A673 (cell line): Measurements from ENCODE around the gene YIPF1. TPM values are rescaled to one million over a fixed set of nuclear protein-coding genes. Genes with fewer than 3 reads are reported as not detected.
A peak's percentile ranks its signal among the peaks of the same experiment; 100 is the strongest.
"Not testable (repeated sequence)": the region's sequence is repeated elsewhere in the genome, so short reads cannot be mapped to it uniquely, and the experiment has no call there.

Experiments
- BruUV-seq: library from RNA; stranded (reverse); fragments of 400-500 nt; replicated peaks from 2 replicates; lab custom pipeline; 2021; lab: Mats Ljungman, UMichigan
- CTCF ChIA-PET: fragments of 300-600 bp; sonication (Branson Sonifier 250); formaldehyde crosslinking; loops from one replicate; lab custom pipeline; 2022; ENCODE audit warnings: antibody characterized with exemption; lab: Charles Lee
- POLR2A ChIA-PET: fragments of 300-600 bp; sonication (Branson Sonifier 250); formaldehyde crosslinking; loops from one replicate; lab custom pipeline; 2022; ENCODE audit warnings: antibody characterized with exemption; ENCODE audit not compliant: low non-redundant PET; lab: Charles Lee
- DNase-seq: peaks from one replicate; pipeline ENCODE4 v3.0.0-alpha.2; 2015; ENCODE audit warnings: low spot score
- H3K27ac ChIP-seq: fragments of 200-600 bp; sonication (generic); 2 replicates; pipeline ENCODE4 v1.5.1; 2016; ENCODE audit warnings: mixed run types, low read depth, mild to moderate bottlenecking, mixed read lengths, antibody characterized with exemption, low read length; ENCODE audit not compliant: poor library complexity, severe bottlenecking
- H3K27me3 ChIP-seq: fragments of 200-600 bp; sonication (generic); replicated peaks from 2 replicates; pipeline ENCODE4 v1.6.1; 2017; ENCODE audit warnings: mixed run types, low read depth, mild to moderate bottlenecking, mixed read lengths, antibody characterized with exemption, low read length; ENCODE audit not compliant: insufficient read depth, poor library complexity
- H3K36me3 ChIP-seq: fragments of 200-600 bp; sonication (generic); 2 replicates; pipeline ENCODE4 v1.6.1; 2016; ENCODE audit warnings: mixed run types, mild to moderate bottlenecking, mixed read lengths, antibody characterized with exemption, low read length; ENCODE audit not compliant: insufficient read depth, poor library complexity, severe bottlenecking
- H3K4me1 ChIP-seq: fragments of 200-600 bp; sonication (generic); 2 replicates; pipeline ENCODE4 v1.6.1; 2017; ENCODE audit warnings: mixed run types, mild to moderate bottlenecking, mixed read lengths, antibody characterized with exemption, low read length; ENCODE audit not compliant: insufficient read depth, poor library complexity, severe bottlenecking
- H3K4me3 ChIP-seq: fragments of 200-600 bp; sonication (generic); 2 replicates; pipeline ENCODE4 v1.5.1; 2016; ENCODE audit warnings: low read depth, mixed run types, mild to moderate bottlenecking, mixed read lengths, low read length; ENCODE audit not compliant: poor library complexity, severe bottlenecking
- H3K9me3 ChIP-seq: fragments of 200-600 bp; sonication (generic); 2 replicates; pipeline ENCODE4 v1.6.1; 2016; ENCODE audit warnings: mixed run types, low read depth, mild to moderate bottlenecking, mixed read lengths, antibody characterized with exemption, low read length; ENCODE audit not compliant: poor library complexity, severe bottlenecking
- EZH2 ChIP-seq: fragments of 200-600 bp; sonication (generic); IDR thresholded peaks from 2 replicates; pipeline ENCODE4 v1.6.1; 2017; ENCODE audit warnings: borderline replicate concordance, low read depth, mild to moderate bottlenecking, mixed read lengths, antibody characterized with exemption, low read length; ENCODE audit not compliant: poor library complexity, severe bottlenecking
- intact Hi-C: fragments of 100-400 bp; cut with micrococcal nuclease; formaldehyde crosslinking; loops from one replicate; pipeline ENCODE4 v1.10.0; 2022; ENCODE audit not compliant: unreplicated experiment
- total RNA-seq: library from RNA; stranded (reverse); gene quantifications from 2 replicates; pipeline ENCODE4 v1.2.3, GENCODE V29; 2021
- TF ChIP-seq, protein P1 (sequence below): fragments of 300-800, 200-600 bp; sonication (generic); conservative IDR thresholded peaks from 2 replicates; pipeline ENCODE4 v1.5.1; 2017; ENCODE audit warnings: low read depth, mild to moderate bottlenecking, antibody characterized with exemption, low read length, moderate library complexity, mixed read lengths

The YIPF1 gene
- total RNA-seq, 1 experiment from 2014 or later, result 8.5 TPM

DNA sequence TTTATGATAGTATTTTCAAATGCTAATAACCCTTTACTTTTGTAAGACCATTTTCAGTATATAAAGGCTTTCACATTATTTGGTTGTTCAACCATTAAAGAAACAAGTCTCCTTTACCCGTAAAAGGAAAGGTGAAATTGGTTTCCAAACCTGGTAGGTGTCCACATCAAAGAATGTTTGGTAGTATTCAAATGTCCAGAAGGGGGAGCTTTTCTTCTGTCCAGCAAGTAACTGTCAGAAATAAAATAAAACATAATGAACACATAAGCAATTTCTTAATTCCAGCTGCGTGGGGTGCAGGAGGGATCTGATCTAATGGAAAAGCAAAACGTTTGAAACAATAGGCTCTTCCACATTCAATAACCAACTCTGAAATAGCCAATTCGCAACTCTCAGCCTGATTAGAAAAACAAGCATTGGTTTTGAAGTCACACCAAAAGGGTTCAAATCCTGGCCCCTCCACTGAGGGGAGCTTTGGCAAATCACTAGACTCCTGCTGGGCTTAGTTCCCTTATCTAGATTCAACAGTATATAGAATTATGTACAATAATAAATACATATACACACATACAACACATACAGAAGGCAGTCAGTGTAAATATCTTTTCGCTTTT, 11.0 kb downstream of the YIPF1 start:
- no peaks in the 10 kb centered on the region for H3K9me3 ChIP-seq
- H3K36me3 ChIP-seq, result no peaks in the 10 kb centered on the region
- no peaks in the 10 kb centered on the region for H3K27me3 ChIP-seq
- BruUV-seq, result no TSS peak
- no peaks in the 10 kb centered on the region for H3K4me1 ChIP-seq
- H3K4me3 ChIP-seq, result no peak overlapping the region
- ChIA-PET CTCF (interaction anchor here (0.6 to 1.3 kb wide), 2 partner anchors 67 to 81 kb away, joined by 4 to 5 read pairs; partner anchors contain the start of gene IFT25), POLR2A (no interaction called here)
- peak; percentile 12 for DNase-seq
- no peak for TF ChIP-seq EZH2
- TF ChIP-seq, protein P1, sequence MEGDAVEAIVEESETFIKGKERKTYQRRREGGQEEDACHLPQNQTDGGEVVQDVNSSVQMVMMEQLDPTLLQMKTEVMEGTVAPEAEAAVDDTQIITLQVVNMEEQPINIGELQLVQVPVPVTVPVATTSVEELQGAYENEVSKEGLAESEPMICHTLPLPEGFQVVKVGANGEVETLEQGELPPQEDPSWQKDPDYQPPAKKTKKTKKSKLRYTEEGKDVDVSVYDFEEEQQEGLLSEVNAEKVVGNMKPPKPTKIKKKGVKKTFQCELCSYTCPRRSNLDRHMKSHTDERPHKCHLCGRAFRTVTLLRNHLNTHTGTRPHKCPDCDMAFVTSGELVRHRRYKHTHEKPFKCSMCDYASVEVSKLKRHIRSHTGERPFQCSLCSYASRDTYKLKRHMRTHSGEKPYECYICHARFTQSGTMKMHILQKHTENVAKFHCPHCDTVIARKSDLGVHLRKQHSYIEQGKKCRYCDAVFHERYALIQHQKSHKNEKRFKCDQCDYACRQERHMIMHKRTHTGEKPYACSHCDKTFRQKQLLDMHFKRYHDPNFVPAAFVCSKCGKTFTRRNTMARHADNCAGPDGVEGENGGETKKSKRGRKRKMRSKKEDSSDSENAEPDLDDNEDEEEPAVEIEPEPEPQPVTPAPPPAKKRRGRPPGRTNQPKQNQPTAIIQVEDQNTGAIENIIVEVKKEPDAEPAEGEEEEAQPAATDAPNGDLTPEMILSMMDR, result peak; percentile 62
- no peak overlapping the region for H3K27ac ChIP-seq
- intact Hi-C loops, result loop anchor here (5.0 kb wide), 1 partner anchor 69 kb away; the partner anchor contains the start of genes IFT25 and LRRC42

DNA sequence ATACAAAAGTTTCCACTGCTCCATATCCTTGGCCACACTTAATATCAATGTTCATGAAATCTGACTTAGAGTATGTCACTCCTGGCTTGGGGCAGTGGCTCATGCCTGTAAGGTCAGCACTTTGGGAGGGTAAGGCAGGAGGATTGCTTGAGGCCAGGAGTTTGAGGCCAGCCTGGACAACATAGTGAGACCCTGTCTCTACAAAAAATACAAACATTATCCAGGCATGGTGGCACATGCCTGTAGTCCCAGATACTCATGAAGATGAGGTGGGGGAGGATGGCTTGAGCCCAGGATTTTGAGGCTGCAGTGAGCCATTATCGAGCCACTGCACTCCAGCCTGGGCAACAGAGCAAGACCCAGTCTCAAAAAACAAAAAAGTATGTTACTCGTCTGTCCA, 14.4 kb downstream of the YIPF1 start:
- intact Hi-C loops, result loop anchor here (5.0 kb wide), 1 partner anchor 72 kb away; the partner anchor contains the start of genes IFT25 and LRRC42

DNA sequence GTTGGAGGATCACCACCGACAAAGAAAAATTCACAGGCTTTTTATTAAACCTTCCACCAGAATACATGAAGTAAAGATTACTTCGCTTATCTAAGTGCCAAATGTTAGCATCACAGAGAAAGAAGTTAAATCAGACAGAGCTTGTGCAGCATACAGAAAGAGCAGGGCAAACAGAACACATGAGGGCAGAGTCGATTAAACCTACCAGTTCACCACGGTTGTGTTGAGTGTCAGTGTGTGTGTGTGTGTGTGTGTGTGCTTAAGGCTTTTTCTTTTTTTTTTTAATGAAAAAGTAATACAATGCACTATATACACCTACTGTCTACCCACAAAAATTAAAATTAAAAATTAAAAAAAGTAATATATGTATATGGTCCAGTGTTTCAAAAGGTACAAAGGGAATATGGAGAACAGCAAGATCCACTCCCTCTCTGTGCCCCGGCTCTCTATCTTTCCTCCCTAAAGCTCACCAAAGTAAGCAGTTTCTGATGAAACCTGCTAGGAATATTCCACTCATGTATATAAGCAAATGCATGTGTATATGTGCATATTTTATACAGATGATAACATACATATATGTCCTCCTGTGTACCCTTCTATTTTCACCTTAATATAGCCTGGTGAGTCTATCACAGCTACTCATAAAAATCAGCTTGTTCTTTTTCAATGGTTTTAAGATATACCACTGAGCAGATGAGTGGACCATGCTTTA, 17.7 kb downstream of the YIPF1 start:
- TF ChIP-seq, protein P1, result no peak
- no peak for TF ChIP-seq EZH2
- DNase-seq, result no peak
- ChIA-PET POLR2A (no interaction called here), CTCF (no interaction called here)
- H3K4me3 ChIP-seq, result no peak overlapping the region
- H3K4me1 ChIP-seq, result no peaks in the 10 kb centered on the region
- H3K9me3 ChIP-seq, result no peaks in the 10 kb centered on the region
- no peaks in the 10 kb centered on the region for H3K27me3 ChIP-seq
- H3K27ac ChIP-seq, result no peak overlapping the region
- no TSS peak for BruUV-seq
- intact Hi-C loops, result no loop called here
- H3K36me3 ChIP-seq, result no peaks in the 10 kb centered on the region

More for the DNA sequence above, 14.4 kb downstream of the YIPF1 start:
- BruUV-seq, CTCF ChIA-PET, DNase-seq, H3K4me1 ChIP-seq, H3K9me3 ChIP-seq, H3K36me3 ChIP-seq, H3K27me3 ChIP-seq, H3K4me3 ChIP-seq, H3K27ac ChIP-seq, POLR2A ChIA-PET: not testable (repeated sequence)
